ENCODE results near the gene CLEC16A. TPM values are rescaled to one million over a fixed set of nuclear protein-coding genes. Genes with fewer than 3 reads are reported as not detected.

The CLEC16A gene
- total RNA-seq, 1 experiment from 2014 or later = 17.4 TPM

DNA sequence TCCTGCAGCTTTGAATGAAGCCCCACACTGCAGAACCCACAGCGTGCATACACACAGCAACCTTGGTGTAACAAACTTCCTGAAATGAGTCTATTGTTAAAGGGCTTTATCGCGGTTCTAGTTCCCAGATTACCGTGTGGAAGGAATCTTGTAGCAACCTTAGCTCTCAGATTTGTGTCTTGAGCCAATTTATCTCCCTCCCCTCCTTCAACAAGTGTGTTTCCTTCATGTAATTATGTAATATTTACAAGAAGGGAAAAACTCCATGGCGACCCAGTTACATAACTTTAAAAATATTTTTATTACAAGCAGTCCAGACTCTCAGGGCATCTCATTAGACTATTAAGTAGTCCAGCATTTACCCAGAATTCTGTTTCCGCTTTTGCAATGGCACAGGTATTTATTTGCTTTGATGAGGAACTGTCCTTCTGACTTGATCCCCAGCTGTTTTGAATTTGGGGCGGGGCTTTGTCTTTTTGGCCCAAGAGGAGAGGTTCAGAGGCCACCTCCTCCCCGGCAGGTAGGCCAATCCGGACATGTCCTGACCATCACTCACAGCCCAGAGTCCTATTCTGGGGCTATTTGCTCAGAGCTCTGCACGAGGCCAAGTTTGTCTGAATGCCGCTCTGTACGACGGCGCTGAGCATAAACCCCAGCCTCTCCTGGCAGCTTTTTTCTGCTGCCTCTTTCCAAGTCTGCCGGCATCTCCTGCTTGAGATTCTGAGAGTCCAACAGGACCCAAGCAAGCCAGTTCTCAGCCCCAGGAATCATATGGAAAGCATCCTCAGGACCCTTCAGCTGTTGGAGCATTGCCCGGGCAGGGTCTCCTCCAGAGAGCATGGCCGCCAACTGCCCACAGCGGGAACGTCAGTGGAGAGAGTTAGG is 35.6 kb downstream of the CLEC16A start:
- Histone ChIP-seq H3K36me3 (ENCODE audit: insufficient read depth, low read length) (no peaks in the 10 kb centered on the region), H3K4me3 (ENCODE audit: low read length) (no peak overlapping the region), H3K9me2 (replicated peaks; ENCODE audit: insufficient read depth, low read length) (no peaks in the 10 kb centered on the region), H3K27me3 (ENCODE audit: low read length) (no peaks in the 10 kb centered on the region), H4K20me1 (ENCODE audit: insufficient read depth, low read depth, low read length) (no peaks in the 10 kb centered on the region), H3K27ac (ENCODE audit: low read length) (peak overlapping the region; percentile 99), H2AFZ (ENCODE audit: low read length) (no peak overlapping the region), H3K4me1 (ENCODE audit: low read length) (peaks cover 54% of the 10 kb centered on the region), H3K4me2 (ENCODE audit: low read depth, low read length, poor library complexity, severe bottlenecking) (peak overlapping the region; percentile 92), H3K9ac (ENCODE audit: low read length) (peak overlapping the region; percentile 60; the same call in 1 of the 2 replicates), H3K9me3 (ENCODE audit: low read length) (no peaks in the 10 kb centered on the region), H3K79me2 (ENCODE audit: low read length) (no peaks in the 10 kb centered on the region)
- no peak for DNase-seq

DNA sequence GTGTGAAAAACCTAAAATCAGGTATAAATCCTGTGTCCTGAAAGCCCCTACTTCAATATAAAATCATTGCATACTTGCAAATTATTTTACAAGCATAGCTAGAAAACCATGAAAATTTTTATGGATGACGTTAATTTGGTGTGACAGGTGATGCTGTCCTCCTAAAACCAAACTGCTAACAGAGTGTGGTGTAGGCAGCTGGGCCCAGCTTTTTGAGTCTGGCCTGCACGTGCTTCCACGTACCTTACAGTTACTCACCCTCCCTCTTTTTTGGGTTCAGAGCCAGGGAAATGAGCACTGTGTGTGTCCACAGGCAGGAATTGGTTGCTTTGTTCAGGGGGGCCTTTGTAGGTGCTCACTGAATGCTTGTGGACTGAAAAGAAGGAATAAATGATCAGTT is 36.4 kb downstream of the CLEC16A start:
- no peak for DNase-seq
- Histone ChIP-seq H3K4me3 (ENCODE audit: low read length) (peak overlapping the region; percentile 51; the same call in 1 of the 2 replicates), H3K9me3 (ENCODE audit: low read length) (no peaks in the 10 kb centered on the region), H3K27ac (ENCODE audit: low read length) (peak overlapping the region; percentile 99), H4K20me1 (ENCODE audit: insufficient read depth, low read depth, low read length) (no peaks in the 10 kb centered on the region), H3K4me2 (ENCODE audit: low read depth, low read length, poor library complexity, severe bottlenecking) (peak overlapping the region; percentile 92), H3K79me2 (ENCODE audit: low read length) (no peaks in the 10 kb centered on the region), H3K27me3 (ENCODE audit: low read length) (no peaks in the 10 kb centered on the region), H3K9ac (ENCODE audit: low read length) (peak overlapping the region; percentile 60), H2AFZ (ENCODE audit: low read length) (peak overlapping the region; percentile 57; the same call in 1 of the 2 replicates), H3K9me2 (replicated peaks; ENCODE audit: insufficient read depth, low read length) (no peaks in the 10 kb centered on the region), H3K36me3 (ENCODE audit: insufficient read depth, low read length) (no peaks in the 10 kb centered on the region), H3K4me1 (ENCODE audit: low read length) (peaks cover 58% of the 10 kb centered on the region)

GRCh38 chr16:10981697-10982216 is 37.4 kb downstream of the CLEC16A start:
- Histone ChIP-seq H2AFZ (ENCODE audit: low read length) (no peak overlapping the region), H3K9me2 (replicated peaks; ENCODE audit: insufficient read depth, low read length) (no peaks in the 10 kb centered on the region), H3K9me3 (ENCODE audit: low read length) (no peaks in the 10 kb centered on the region), H3K79me2 (ENCODE audit: low read length) (no peaks in the 10 kb centered on the region), H3K27me3 (ENCODE audit: low read length) (no peaks in the 10 kb centered on the region), H3K4me2 (ENCODE audit: low read depth, low read length, poor library complexity, severe bottlenecking) (peak overlapping the region; percentile 92), H4K20me1 (ENCODE audit: insufficient read depth, low read depth, low read length) (no peaks in the 10 kb centered on the region), H3K4me3 (ENCODE audit: low read length) (peak overlapping the region; percentile 68), H3K36me3 (ENCODE audit: insufficient read depth, low read length) (no peaks in the 10 kb centered on the region), H3K9ac (ENCODE audit: low read length) (peak overlapping the region; percentile 60), H3K4me1 (ENCODE audit: low read length) (peaks cover 62% of the 10 kb centered on the region), H3K27ac (ENCODE audit: low read length) (peak overlapping the region; percentile 99)
- peak; percentile 96 for DNase-seq

GRCh38 chr16:10982465-10983150 is 38.2 kb downstream of the CLEC16A start:
- Histone ChIP-seq H3K27ac (ENCODE audit: low read length) (peak overlapping the region; percentile 99), H3K4me3 (ENCODE audit: low read length) (peak overlapping the region; percentile 68), H3K9me2 (replicated peaks; ENCODE audit: insufficient read depth, low read length) (no peaks in the 10 kb centered on the region), H3K9me3 (ENCODE audit: low read length) (no peaks in the 10 kb centered on the region), H4K20me1 (ENCODE audit: insufficient read depth, low read depth, low read length) (no peaks in the 10 kb centered on the region), H2AFZ (ENCODE audit: low read length) (peak overlapping the region; percentile 44), H3K79me2 (ENCODE audit: low read length) (no peaks in the 10 kb centered on the region), H3K9ac (ENCODE audit: low read length) (peak overlapping the region; percentile 77), H3K36me3 (ENCODE audit: insufficient read depth, low read length) (no peaks in the 10 kb centered on the region), H3K4me1 (ENCODE audit: low read length) (peaks cover 68% of the 10 kb centered on the region), H3K4me2 (ENCODE audit: low read depth, low read length, poor library complexity, severe bottlenecking) (peak overlapping the region; percentile 92), H3K27me3 (ENCODE audit: low read length) (no peaks in the 10 kb centered on the region)
- peak; percentile 88 for DNase-seq

GRCh38 chr16:10983159-10983558 is 38.8 kb downstream of the CLEC16A start:
- peak overlapping the region; percentile 92 for H3K4me2 ChIP-seq (ENCODE audit: low read depth, low read length, poor library complexity, severe bottlenecking)
- no peaks in the 10 kb centered on the region for H3K79me2 ChIP-seq (ENCODE audit: low read length)
- H4K20me1 ChIP-seq (ENCODE audit: insufficient read depth, low read depth, low read length) = no peaks in the 10 kb centered on the region
- no peaks in the 10 kb centered on the region for H3K9me2 ChIP-seq (replicated peaks; ENCODE audit: insufficient read depth, low read length)
- peak overlapping the region; percentile 44 for H2AFZ ChIP-seq (ENCODE audit: low read length)
- no peaks in the 10 kb centered on the region for H3K36me3 ChIP-seq (ENCODE audit: insufficient read depth, low read length)
- H3K9me3 ChIP-seq (ENCODE audit: low read length) = no peaks in the 10 kb centered on the region
- peak overlapping the region; percentile 99 for H3K27ac ChIP-seq (ENCODE audit: low read length)
- peak; percentile 75 for DNase-seq
- peaks cover 71% of the 10 kb centered on the region for H3K4me1 ChIP-seq (ENCODE audit: low read length)
- peak overlapping the region; percentile 77 for H3K9ac ChIP-seq (ENCODE audit: low read length)
- H3K4me3 ChIP-seq (ENCODE audit: low read length) = peak overlapping the region; percentile 68
- H3K27me3 ChIP-seq (ENCODE audit: low read length) = no peaks in the 10 kb centered on the region

GRCh38 chr16:10984509-10984908 is 40.1 kb downstream of the CLEC16A start:
- DNase-seq = no peak
- Histone ChIP-seq H3K9me3 (ENCODE audit: low read length) (no peaks in the 10 kb centered on the region), H4K20me1 (ENCODE audit: insufficient read depth, low read depth, low read length) (no peaks in the 10 kb centered on the region), H3K27me3 (ENCODE audit: low read length) (no peaks in the 10 kb centered on the region), H3K27ac (ENCODE audit: low read length) (peak overlapping the region; percentile 99), H3K36me3 (ENCODE audit: insufficient read depth, low read length) (no peaks in the 10 kb centered on the region), H3K4me3 (ENCODE audit: low read length) (no peak overlapping the region), H3K9me2 (replicated peaks; ENCODE audit: insufficient read depth, low read length) (no peaks in the 10 kb centered on the region), H3K9ac (ENCODE audit: low read length) (no peak overlapping the region), H3K79me2 (ENCODE audit: low read length) (no peaks in the 10 kb centered on the region), H2AFZ (ENCODE audit: low read length) (no peak overlapping the region), H3K4me2 (ENCODE audit: low read depth, low read length, poor library complexity, severe bottlenecking) (no peak overlapping the region), H3K4me1 (ENCODE audit: low read length) (peaks cover 69% of the 10 kb centered on the region)

GRCh38 chr16:10987361-10988163 is 43.2 kb downstream of the CLEC16A start:
- H3K9me2 ChIP-seq (replicated peaks; ENCODE audit: insufficient read depth, low read length) = no peaks in the 10 kb centered on the region
- no peaks in the 10 kb centered on the region for H4K20me1 ChIP-seq (ENCODE audit: insufficient read depth, low read depth, low read length)
- no peak overlapping the region for H3K4me2 ChIP-seq (ENCODE audit: low read depth, low read length, poor library complexity, severe bottlenecking)
- H3K27ac ChIP-seq (ENCODE audit: low read length) = no peak overlapping the region
- H3K4me1 ChIP-seq (ENCODE audit: low read length) = peaks cover 38% of the 10 kb centered on the region
- DNase-seq = no peak
- 0 out of 2 replicates have a peak, but pooled peaks cover 6% of the 10 kb centered on the region for H3K79me2 ChIP-seq (ENCODE audit: low read length)
- no peak overlapping the region for H2AFZ ChIP-seq (ENCODE audit: low read length)
- H3K36me3 ChIP-seq (ENCODE audit: insufficient read depth, low read length) = no peaks in the 10 kb centered on the region
- no peaks in the 10 kb centered on the region for H3K27me3 ChIP-seq (ENCODE audit: low read length)
- H3K9me3 ChIP-seq (ENCODE audit: low read length) = no peaks in the 10 kb centered on the region
- H3K9ac ChIP-seq (ENCODE audit: low read length) = no peak overlapping the region
- H3K4me3 ChIP-seq (ENCODE audit: low read length) = no peak overlapping the region

All from Karpas-422 (cell line).